IMR-90 (cell line): ENCODE results near the gene PCYOX1L.

ENCODE experiments used
- CEBPB ChIP-seq: IDR thresholded peaks from 2 replicates; pipeline ENCODE4 v1.6.1; 2012; ENCODE audit warnings: low read depth, low read length, improper control_type of control experiment
- MAZ ChIP-seq: IDR thresholded peaks from 2 replicates; pipeline ENCODE4 v1.6.1; 2012; ENCODE audit warnings: low read depth, mild to moderate bottlenecking, low read length, improper control_type of control experiment, moderate library complexity, borderline replicate concordance
- POLR2A ChIP-seq: IDR thresholded peaks from 2 replicates; pipeline ENCODE4 v1.6.1; 2012; ENCODE audit warnings: mild to moderate bottlenecking, low read depth, low read length
- RAD21 ChIP-seq: IDR thresholded peaks from 2 replicates; pipeline ENCODE4 v1.6.1; 2012; ENCODE audit warnings: low read length, improper control_type of control experiment
- RFX5 ChIP-seq: IDR thresholded peaks from 2 replicates; pipeline ENCODE4 v1.8.0; 2012; ENCODE audit warnings: low read depth, mild to moderate bottlenecking, low read length, moderate library complexity
- SMC3 ChIP-seq: fragments of 150-350 bp; IDR thresholded peaks from 2 replicates; pipeline ENCODE4 v1.6.1; 2016; ENCODE audit warnings: low read depth, mild to moderate bottlenecking, antibody characterized with exemption, low read length, moderate library complexity
- TF ChIP-seq, protein P1 (sequence below): conservative IDR thresholded peaks from 2 replicates; pipeline ENCODE4 v1.5.1; 2012; ENCODE audit warnings: mild to moderate bottlenecking, low read depth, low read length, improper control_type of control experiment
- TF ChIP-seq, protein P2 (sequence below): fragments of 150-350 bp; IDR thresholded peaks from 2 replicates; pipeline ENCODE4 v1.6.1; 2016; ENCODE audit warnings: low read depth, mild to moderate bottlenecking, low read length, moderate library complexity, borderline replicate concordance

DNA sequence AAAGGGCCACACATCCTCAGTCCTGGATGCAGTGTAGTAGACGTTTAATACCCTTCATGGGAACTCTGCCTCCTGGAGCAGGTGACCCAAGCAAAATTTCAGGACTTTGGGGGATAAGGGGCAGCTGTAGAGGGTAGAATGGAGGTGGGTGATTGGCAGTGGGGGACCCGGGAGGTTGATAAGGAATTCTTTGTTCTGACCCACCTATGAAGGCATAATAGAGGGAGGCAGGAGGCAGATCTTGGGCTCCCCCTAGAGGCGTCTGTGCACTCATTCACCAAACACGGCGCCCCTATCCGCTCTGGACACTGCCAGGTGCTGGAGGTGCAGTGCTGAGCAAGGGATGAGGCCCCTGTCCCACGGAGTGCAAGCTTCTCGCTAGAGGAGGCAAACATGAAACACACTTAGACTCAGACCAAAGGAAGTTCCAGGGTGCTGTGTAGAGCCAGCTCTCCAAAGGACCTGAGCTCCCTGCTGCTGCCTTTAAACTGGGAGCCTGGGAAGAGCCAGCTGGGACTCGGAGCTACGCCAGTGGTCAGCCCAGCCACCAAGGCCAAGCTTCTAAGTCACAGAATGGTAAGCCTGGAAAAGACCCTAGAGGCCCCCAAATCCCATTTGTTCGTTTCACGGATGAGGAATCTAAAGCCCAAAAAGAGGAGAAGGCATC lies 13.6 kb downstream of the PCYOX1L start:
- TF ChIP-seq, protein P1, sequence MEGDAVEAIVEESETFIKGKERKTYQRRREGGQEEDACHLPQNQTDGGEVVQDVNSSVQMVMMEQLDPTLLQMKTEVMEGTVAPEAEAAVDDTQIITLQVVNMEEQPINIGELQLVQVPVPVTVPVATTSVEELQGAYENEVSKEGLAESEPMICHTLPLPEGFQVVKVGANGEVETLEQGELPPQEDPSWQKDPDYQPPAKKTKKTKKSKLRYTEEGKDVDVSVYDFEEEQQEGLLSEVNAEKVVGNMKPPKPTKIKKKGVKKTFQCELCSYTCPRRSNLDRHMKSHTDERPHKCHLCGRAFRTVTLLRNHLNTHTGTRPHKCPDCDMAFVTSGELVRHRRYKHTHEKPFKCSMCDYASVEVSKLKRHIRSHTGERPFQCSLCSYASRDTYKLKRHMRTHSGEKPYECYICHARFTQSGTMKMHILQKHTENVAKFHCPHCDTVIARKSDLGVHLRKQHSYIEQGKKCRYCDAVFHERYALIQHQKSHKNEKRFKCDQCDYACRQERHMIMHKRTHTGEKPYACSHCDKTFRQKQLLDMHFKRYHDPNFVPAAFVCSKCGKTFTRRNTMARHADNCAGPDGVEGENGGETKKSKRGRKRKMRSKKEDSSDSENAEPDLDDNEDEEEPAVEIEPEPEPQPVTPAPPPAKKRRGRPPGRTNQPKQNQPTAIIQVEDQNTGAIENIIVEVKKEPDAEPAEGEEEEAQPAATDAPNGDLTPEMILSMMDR: peak; percentile 75
- peak; percentile 48 for TF ChIP-seq SMC3
- no peak for TF ChIP-seq POLR2A
- TF ChIP-seq CEBPB: no peak
- TF ChIP-seq, protein P2, sequence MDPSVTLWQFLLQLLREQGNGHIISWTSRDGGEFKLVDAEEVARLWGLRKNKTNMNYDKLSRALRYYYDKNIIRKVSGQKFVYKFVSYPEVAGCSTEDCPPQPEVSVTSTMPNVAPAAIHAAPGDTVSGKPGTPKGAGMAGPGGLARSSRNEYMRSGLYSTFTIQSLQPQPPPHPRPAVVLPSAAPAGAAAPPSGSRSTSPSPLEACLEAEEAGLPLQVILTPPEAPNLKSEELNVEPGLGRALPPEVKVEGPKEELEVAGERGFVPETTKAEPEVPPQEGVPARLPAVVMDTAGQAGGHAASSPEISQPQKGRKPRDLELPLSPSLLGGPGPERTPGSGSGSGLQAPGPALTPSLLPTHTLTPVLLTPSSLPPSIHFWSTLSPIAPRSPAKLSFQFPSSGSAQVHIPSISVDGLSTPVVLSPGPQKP: no peak
- peak; percentile 62 for TF ChIP-seq RAD21
- no peak for TF ChIP-seq MAZ
- TF ChIP-seq RFX5: no peak
